GM13977 (cell line): ENCODE data around the gene TENT4A.

Experiments used
- DNase-seq: peaks from one replicate; pipeline ENCODE4 v3.0.0; 2012; ENCODE audit warnings: low spot score
- in situ Hi-C: fragments of 300-500 bp; cut with MboI; formaldehyde crosslinking; loops from one replicate; pipeline ENCODE4 v1.12.0; 2022; ENCODE audit warnings: low sequenced_read_pairs, low pct_unique_long_range_greater_than_20kb, mixed read lengths, inconsistent platforms; ENCODE audit not compliant: unreplicated experiment
- TF ChIP-seq, protein P1 (sequence below): IDR thresholded peaks from 2 replicates; pipeline ENCODE4 v1.5.1; 2012; ENCODE audit warnings: mild to moderate bottlenecking, control low read depth; ENCODE audit not compliant: insufficient read depth; ENCODE audit errors: extremely low read depth, missing control alignments

The TENT4A gene

GRCh38 chr5:6703806-6704205 lies 9.4 kb upstream of the TENT4A start:
- TF ChIP-seq, protein P1, sequence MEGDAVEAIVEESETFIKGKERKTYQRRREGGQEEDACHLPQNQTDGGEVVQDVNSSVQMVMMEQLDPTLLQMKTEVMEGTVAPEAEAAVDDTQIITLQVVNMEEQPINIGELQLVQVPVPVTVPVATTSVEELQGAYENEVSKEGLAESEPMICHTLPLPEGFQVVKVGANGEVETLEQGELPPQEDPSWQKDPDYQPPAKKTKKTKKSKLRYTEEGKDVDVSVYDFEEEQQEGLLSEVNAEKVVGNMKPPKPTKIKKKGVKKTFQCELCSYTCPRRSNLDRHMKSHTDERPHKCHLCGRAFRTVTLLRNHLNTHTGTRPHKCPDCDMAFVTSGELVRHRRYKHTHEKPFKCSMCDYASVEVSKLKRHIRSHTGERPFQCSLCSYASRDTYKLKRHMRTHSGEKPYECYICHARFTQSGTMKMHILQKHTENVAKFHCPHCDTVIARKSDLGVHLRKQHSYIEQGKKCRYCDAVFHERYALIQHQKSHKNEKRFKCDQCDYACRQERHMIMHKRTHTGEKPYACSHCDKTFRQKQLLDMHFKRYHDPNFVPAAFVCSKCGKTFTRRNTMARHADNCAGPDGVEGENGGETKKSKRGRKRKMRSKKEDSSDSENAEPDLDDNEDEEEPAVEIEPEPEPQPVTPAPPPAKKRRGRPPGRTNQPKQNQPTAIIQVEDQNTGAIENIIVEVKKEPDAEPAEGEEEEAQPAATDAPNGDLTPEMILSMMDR = no peak
- no peak for DNase-seq
- in situ Hi-C loops = no loop called here

- in situ Hi-C loops = no loop called here
- no peak for DNase-seq
- TF ChIP-seq, protein P1 = no peak
Measured at GRCh38 chr5:6704361-6704851, 8.8 kb upstream of the TENT4A start.

DNA sequence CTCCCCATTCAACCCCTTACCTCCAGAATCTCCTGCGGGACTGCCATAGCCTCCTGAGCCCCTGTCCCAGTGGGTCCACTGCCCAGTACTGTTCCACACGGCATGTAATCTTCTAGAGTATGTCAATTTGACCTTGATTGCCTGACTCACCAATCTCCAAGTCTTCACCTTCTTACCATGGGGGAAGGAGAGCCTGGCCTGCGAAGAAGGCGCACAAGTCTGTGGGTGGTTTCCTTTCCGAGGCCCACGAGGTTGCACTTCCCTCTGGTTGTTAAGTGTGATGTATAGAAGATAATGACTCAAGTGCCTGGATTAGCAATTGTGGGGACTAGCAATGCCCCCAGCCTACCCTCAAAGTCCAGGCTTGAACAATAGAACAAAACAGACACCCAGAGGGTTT lies 8.1 kb upstream of the TENT4A start:
- in situ Hi-C loops = no loop called here
- TF ChIP-seq, protein P1 = no peak
- peak; percentile 60 for DNase-seq

DNA sequence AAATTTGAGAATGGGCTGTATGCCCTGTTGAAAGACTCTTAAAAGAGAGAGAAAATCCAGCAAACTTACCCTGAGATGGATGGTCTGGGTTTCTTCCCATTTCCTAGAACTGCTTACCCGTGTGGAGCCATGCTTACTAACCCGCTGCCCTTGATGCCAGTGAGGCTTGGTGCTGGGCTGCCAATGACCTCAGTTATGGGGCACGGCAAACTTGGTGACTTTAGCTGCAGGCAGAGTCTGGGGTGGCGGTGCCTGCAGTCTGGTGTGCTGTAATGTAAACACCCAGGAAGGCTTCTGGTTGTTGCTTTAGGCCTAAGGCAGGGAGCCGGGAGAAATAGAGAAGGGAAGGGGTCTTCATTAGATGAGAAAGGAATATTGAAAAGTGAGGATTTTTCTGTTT lies 7.3 kb upstream of the TENT4A start:
- DNase-seq = no peak

DNA sequence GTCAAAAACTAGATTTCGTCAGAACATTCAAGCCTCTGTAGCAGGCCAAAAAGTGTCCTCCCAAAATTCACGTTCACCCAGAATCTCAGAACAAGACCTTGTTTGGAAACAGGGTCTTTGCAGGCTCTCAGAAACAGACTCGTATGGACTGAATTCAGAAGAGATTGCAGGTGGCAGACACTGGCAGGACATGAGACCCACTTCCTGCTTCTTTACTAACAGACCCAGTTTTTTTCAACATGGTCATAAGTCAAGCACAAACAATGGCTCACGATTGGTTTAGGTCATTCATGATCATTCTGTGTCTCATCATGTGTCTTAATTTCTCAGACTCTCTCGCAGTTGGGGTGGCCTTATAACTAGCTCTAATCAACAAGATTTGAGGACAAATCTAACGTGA lies 5.4 kb upstream of the TENT4A start:
- in situ Hi-C loops = no loop called here
- no peak for DNase-seq
- TF ChIP-seq, protein P1 = no peak

More for the DNA sequence above, 7.3 kb upstream of the TENT4A start:
- TF ChIP-seq, protein P1 = no peak
- in situ Hi-C loops = no loop called here

DNA sequence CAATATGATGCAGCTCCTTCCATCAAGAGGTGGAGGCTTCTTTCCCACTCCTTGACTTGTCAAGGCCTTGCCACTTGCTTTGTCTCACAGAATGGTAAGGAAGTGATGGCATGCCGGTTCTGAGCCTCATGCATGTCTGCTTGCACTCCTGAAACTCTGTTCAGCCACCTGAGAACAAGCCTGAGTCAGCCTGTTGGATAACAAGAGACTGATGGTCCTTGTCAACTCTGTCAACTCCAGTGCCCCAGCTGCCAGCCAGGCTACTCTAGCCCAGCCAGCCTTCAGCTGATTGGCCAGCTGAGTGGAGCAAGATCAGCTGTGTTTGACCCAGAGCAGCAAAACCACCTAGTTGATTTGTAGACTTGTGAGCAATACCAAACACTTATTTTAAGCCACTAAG lies 4.4 kb upstream of the TENT4A start:
- TF ChIP-seq, protein P1 = no peak
- DNase-seq = no peak

GRCh38 chr5:6710070-6710469 lies 3.2 kb upstream of the TENT4A start:
- in situ Hi-C loops = no loop called here
- no peak for DNase-seq
- TF ChIP-seq, protein P1 = no peak

More for the DNA sequence above, 4.4 kb upstream of the TENT4A start:
- in situ Hi-C loops = no loop called here
